ENCODE data around the gene DSCAML1. TPM values are rescaled to one million over a fixed set of nuclear protein-coding genes. Genes with fewer than 3 reads are reported as not detected.
A peak's percentile ranks its signal among the peaks of the same experiment; 100 is the strongest.

The DSCAML1 gene
- total RNA-seq, 2 experiments from 2014 or later, result 0.42 to 1.4 TPM

- Mint-ChIP-seq H3K4me1 (no peaks in the 10 kb centered on the region), H3K27me3 (peaks cover 5% of the 10 kb centered on the region), H3K9me3 (ENCODE audit: low read depth) (no peaks in the 10 kb centered on the region), H3K27ac (no peak overlapping the region), H3K36me3 (no peaks in the 10 kb centered on the region), H3K4me3 (no peak overlapping the region)
- DNase-seq (no peak), ATAC-seq (no peak)
- CTCF ChIA-PET, result no interaction called here
Observed at GRCh38 chr11:117476531-117477142, 320.4 kb downstream of the DSCAML1 start.

DNA sequence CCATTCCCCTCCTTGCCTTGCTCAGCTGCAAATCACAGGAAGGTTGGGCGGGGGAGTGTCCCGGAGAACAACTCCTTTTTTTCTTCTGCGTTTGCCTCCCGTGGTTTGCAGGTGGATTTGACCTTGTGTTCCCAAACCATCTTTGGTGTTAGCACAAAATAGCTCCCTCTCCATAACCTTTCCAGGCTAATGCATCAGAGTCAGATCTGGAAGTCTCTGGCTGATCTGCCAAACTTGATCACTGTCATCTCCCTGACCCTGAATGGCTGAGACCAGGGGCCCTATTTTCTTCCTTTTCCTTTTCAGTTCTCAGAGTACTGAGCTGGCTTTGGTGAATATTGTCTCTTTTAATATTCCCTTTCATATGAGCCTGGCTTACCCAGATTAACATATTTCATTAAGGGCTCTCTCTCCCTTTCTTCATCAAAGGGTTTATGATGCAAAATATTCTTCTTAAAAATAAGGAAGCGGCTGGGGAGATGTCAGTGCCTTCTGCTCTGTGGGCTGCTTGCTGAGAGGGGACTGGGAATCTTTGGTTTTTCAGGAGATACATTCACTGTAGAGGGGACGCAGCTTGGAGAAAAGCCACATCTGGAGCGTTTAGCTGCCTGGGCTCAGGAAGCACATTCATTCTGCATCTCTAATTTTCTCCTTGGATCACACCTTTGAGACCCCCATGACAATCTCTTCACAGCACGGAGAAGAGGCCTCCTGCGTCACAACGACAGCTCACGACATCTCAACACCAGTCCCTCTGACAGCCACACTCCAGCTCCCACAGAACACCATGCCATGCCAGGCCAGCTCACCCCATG is 321.1 kb downstream of the DSCAML1 start:
- Mint-ChIP-seq H3K4me1 (no peaks in the 10 kb centered on the region), H3K9me3 (ENCODE audit: low read depth) (no peaks in the 10 kb centered on the region), H3K27me3 (peaks cover 5% of the 10 kb centered on the region), H3K4me3 (no peak overlapping the region), H3K36me3 (no peaks in the 10 kb centered on the region), H3K27ac (no peak overlapping the region)
- CTCF ChIA-PET, result interaction anchor here (0.6 kb wide), 1 partner anchor 19 kb away, joined by 3 read pairs; no protein-coding TSS in a partner anchor
- no peak for DNase-seq
- ATAC-seq, result no peak

DNA sequence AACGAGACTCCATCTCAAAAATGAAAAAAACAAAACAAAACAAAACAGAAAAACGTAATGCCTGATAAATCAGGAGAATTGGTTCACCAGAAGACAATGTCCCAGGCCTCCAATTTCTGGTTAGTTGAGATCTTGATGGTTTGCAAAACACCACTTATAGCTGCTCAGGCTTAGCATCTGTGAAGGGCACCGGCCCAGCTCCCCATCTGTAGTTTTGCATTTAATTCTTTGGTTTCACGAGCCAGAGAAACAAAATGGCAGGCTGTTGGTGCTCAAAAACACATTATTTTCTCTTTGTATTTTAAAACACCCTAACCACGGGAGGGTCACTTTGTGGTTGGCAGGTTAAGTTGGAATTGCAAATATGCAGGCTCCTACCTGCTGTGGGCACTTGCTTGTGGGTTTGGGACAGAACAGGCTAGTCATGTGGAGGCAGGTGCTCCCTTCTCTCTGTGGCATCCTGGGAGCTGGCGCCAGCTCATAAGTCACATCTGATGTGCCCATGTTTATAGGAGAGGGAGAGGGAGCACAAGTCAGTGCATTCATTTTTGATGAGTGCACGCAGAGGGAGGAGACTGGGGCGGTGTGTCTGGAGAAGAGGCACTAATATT is 323.4 kb downstream of the DSCAML1 start:
- no peaks in the 10 kb centered on the region for H3K36me3 Mint-ChIP-seq
- no peak overlapping the region for H3K27ac Mint-ChIP-seq

GRCh38 chr11:117471776-117472175 is 325.2 kb downstream of the DSCAML1 start:
- Mint-ChIP-seq H3K36me3 (no peaks in the 10 kb centered on the region), H3K4me3 (no peak overlapping the region), H3K27me3 (peaks cover 10% of the 10 kb centered on the region), H3K9me3 (ENCODE audit: low read depth) (no peaks in the 10 kb centered on the region), H3K4me1 (no peaks in the 10 kb centered on the region), H3K27ac (no peak overlapping the region)
- DNase-seq (no peak), ATAC-seq (no peak)
- CTCF ChIA-PET, result no interaction called here

More for the DNA sequence above, 323.4 kb downstream of the DSCAML1 start:
- H3K27me3 Mint-ChIP-seq, result peaks cover 5% of the 10 kb centered on the region
- CTCF ChIA-PET, result interaction anchor here (0.6 kb wide), 1 partner anchor 47 kb away, joined by 3 read pairs; no protein-coding TSS in a partner anchor
- H3K9me3 Mint-ChIP-seq (ENCODE audit: low read depth), result no peaks in the 10 kb centered on the region
- no peak overlapping the region for H3K4me3 Mint-ChIP-seq
- no peaks in the 10 kb centered on the region for H3K4me1 Mint-ChIP-seq
- ATAC-seq, result no peak
- DNase-seq, result no peak

DNA sequence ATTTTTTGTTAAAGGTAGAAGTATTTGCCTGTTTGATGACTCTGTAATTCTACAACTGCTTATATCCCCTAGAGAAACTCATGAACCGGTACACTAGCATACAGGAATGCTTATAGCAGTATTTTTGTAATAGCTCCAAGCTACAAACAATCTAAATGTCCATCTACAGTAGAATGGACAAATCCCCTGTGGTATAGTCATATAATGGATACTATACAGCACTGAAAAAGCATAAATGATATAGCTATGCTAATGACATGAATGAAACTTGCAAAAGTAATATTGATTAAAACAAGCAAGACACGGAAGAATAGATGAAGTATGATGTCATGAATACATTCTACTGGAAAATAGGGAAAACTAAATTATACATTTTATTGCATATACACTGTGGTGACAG is 326.4 kb downstream of the DSCAML1 start:
- ATAC-seq, result no peak
- H3K4me1 Mint-ChIP-seq, result no peaks in the 10 kb centered on the region
- H3K27me3 Mint-ChIP-seq, result peaks cover 10% of the 10 kb centered on the region
- no peaks in the 10 kb centered on the region for H3K36me3 Mint-ChIP-seq
- H3K4me3 Mint-ChIP-seq, result no peak overlapping the region
- DNase-seq, result no peak
- no peaks in the 10 kb centered on the region for H3K9me3 Mint-ChIP-seq (ENCODE audit: low read depth)
- CTCF ChIA-PET, result interaction anchor here (1.9 kb wide), 1 partner anchor 150 kb away, joined by 5 read pairs; no protein-coding TSS in a partner anchor
- no peak overlapping the region for H3K27ac Mint-ChIP-seq

- ATAC-seq, result peak; percentile 16
- H3K27me3 Mint-ChIP-seq, result peaks cover 5% of the 10 kb centered on the region
Observed at GRCh38 chr11:117468888-117469287, 328.1 kb downstream of the DSCAML1 start.

GRCh38 chr11:117467770-117468169 is 329.2 kb downstream of the DSCAML1 start:
- Mint-ChIP-seq H3K9me3 (ENCODE audit: low read depth) (no peaks in the 10 kb centered on the region), H3K36me3 (no peaks in the 10 kb centered on the region), H3K27ac (no peak overlapping the region), H3K4me1 (no peaks in the 10 kb centered on the region), H3K27me3 (peaks cover 5% of the 10 kb centered on the region), H3K4me3 (no peak overlapping the region)
- DNase-seq (no peak), ATAC-seq (no peak)
- CTCF ChIA-PET, result no interaction called here

More at GRCh38 chr11:117468888-117469287, 328.1 kb downstream of the DSCAML1 start:
- CTCF ChIA-PET, result no interaction called here
- Mint-ChIP-seq H3K27ac (no peak overlapping the region), H3K4me1 (no peaks in the 10 kb centered on the region), H3K36me3 (no peaks in the 10 kb centered on the region), H3K9me3 (ENCODE audit: low read depth) (no peaks in the 10 kb centered on the region), H3K4me3 (no peak overlapping the region)
- no peak for DNase-seq

DNA sequence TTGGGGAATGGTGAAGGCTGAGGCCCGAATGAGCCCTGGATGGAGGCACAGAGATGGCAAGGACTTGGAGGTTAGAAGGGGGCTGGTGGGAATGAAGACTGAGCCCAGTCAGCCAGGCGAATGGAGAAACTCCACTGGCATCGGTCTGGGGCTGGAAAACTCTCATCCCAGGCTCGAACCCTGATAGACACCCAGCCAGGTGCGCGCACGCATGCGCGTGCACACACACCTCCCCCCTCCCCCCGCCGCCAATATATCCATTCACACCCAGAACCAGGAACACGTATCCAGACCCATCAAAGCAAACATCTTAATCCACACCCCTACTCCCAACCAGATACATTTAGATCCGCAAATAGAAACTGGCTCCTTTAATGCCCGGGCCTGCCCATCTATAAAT is 330.1 kb downstream of the DSCAML1 start:
- no peaks in the 10 kb centered on the region for H3K9me3 Mint-ChIP-seq (ENCODE audit: low read depth)
- CTCF ChIA-PET, result no interaction called here
- DNase-seq (no peak), ATAC-seq (no peak)
- no peaks in the 10 kb centered on the region for H3K4me1 Mint-ChIP-seq
- H3K36me3 Mint-ChIP-seq, result no peaks in the 10 kb centered on the region
- H3K4me3 Mint-ChIP-seq, result no peak overlapping the region
- H3K27ac Mint-ChIP-seq, result no peak overlapping the region
- peaks cover 5% of the 10 kb centered on the region for H3K27me3 Mint-ChIP-seq

DNA sequence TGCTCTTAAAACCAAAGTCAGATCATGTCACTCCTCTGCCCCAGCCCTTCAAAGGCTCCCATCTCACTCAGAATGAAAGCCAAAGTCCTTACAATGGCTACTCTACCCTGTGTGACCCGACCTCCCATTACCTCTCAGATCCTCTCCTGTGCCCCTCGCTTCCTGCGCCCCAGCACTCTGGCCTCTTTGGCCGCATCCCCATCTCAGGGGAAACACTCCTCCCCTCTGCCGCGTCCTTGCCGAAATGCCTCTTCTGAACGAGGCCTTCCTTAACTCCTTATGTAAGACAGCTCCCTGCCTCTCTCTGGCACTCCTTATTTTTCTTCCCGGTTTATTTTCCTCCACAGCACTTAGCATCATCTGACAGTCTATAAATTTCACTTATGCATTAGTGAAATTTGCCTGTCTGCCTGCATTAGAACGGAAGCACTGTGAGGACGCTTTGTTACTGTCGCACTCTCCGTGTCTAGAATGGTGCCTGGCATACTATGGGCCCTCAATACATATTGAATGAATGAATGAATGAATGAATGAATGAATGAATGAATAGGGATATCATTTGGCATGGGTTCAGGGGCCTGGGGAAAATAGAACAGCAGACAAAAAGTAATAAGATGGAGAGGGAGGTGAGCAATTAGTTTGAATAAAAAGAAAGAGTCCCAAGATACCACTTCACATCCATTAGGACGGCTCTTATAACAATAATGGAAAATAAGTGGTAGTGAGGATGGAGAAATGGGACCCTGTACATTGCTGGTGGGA is 331.6 kb downstream of the DSCAML1 start:
- ATAC-seq, result no peak
- no peaks in the 10 kb centered on the region for H3K4me1 Mint-ChIP-seq
- H3K4me3 Mint-ChIP-seq, result no peak overlapping the region
- DNase-seq, result no peak
- H3K27ac Mint-ChIP-seq, result no peak overlapping the region
- peaks cover 5% of the 10 kb centered on the region for H3K27me3 Mint-ChIP-seq
- CTCF ChIA-PET, result no interaction called here
- H3K36me3 Mint-ChIP-seq, result no peaks in the 10 kb centered on the region
- no peaks in the 10 kb centered on the region for H3K9me3 Mint-ChIP-seq (ENCODE audit: low read depth)

- Mint-ChIP-seq H3K27me3 (peaks cover 5% of the 10 kb centered on the region), H3K27ac (no peak overlapping the region), H3K4me1 (no peaks in the 10 kb centered on the region), H3K9me3 (ENCODE audit: low read depth) (no peaks in the 10 kb centered on the region), H3K36me3 (no peaks in the 10 kb centered on the region), H3K4me3 (no peak overlapping the region)
- DNase-seq (no peak), ATAC-seq (no peak)
- CTCF ChIA-PET, result no interaction called here
Observed at GRCh38 chr11:117464778-117465177, 332.2 kb downstream of the DSCAML1 start.

- DNase-seq (no peak), ATAC-seq (no peak)
- no peak overlapping the region for H3K27ac Mint-ChIP-seq
- H3K27me3 Mint-ChIP-seq, result peaks cover 4% of the 10 kb centered on the region
- H3K9me3 Mint-ChIP-seq (ENCODE audit: low read depth), result no peaks in the 10 kb centered on the region
- H3K4me3 Mint-ChIP-seq, result no peak overlapping the region
- H3K4me1 Mint-ChIP-seq, result peaks cover 4% of the 10 kb centered on the region
- CTCF ChIA-PET, result no interaction called here
- H3K36me3 Mint-ChIP-seq, result no peaks in the 10 kb centered on the region
Observed at GRCh38 chr11:117462864-117463247, 334.2 kb downstream of the DSCAML1 start.

- Mint-ChIP-seq H3K9me3 (ENCODE audit: low read depth) (no peaks in the 10 kb centered on the region), H3K36me3 (no peaks in the 10 kb centered on the region), H3K27me3 (no peaks in the 10 kb centered on the region), H3K4me3 (no peak overlapping the region), H3K27ac (no peak overlapping the region), H3K4me1 (peaks cover 4% of the 10 kb centered on the region)
- CTCF ChIA-PET, result no interaction called here
- no peak for DNase-seq
- no peak for ATAC-seq
Observed at GRCh38 chr11:117462183-117462863, 334.7 kb downstream of the DSCAML1 start.
